GM12864 (cell line): ENCODE data around the gene AIFM3.

ENCODE experiments used
- DNase-seq: peaks from one replicate; pipeline ENCODE4 v3.0.0-alpha.2; 2011; ENCODE audit warnings: low read depth
- H3K4me3 ChIP-seq: 2 replicates; pipeline ENCODE4 v1.5.1; 2011; ENCODE audit warnings: mild to moderate bottlenecking, low read depth, low read length, control low read depth
- TF ChIP-seq, protein P1 (sequence below): IDR thresholded peaks from 2 replicates; pipeline ENCODE4 v1.5.1; 2011; ENCODE audit warnings: low read depth, mild to moderate bottlenecking, moderate library complexity, low read length, control low read depth, inconsistent platforms; ENCODE audit errors: missing control alignments

The AIFM3 gene

DNA sequence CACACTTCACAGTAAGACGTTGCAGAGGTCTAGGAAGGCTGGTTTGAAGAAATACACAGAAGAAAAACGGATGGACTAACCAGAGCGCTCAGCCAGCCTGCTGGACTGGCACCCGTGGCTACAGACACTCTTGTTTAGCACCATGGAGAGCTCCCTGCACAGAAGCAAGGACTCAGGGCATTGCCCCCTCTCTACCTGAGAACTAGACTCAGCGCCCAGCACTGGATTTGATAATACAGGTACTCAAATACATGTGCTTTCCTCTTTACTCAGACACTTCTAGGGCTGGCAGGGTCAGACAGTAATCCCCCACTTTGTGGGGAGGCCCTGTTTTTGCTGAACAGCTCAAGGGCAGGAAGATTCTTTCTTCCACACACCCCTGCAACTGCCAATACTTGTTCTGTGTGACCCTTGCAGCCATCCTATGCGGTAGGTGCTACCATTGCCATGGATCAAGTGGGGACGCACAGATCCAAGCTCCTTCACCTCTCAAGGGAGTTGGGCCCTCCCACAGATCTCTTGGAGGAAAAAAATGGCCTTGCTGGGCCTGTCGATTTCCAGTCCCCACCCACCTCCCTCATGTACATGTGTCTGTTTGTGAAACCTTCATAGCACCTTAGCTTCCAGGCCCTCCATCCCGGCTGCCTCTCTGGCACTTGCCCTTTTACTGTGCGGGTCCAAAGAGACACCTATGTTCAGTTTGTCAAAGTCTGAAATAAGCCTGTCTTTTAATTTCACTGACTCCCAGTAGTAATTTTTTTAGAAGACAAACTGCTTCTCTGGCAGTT, 42.8 kb downstream of the AIFM3 start:
- no peak overlapping the region for H3K4me3 ChIP-seq
- DNase-seq: no peak
- TF ChIP-seq, protein P1, sequence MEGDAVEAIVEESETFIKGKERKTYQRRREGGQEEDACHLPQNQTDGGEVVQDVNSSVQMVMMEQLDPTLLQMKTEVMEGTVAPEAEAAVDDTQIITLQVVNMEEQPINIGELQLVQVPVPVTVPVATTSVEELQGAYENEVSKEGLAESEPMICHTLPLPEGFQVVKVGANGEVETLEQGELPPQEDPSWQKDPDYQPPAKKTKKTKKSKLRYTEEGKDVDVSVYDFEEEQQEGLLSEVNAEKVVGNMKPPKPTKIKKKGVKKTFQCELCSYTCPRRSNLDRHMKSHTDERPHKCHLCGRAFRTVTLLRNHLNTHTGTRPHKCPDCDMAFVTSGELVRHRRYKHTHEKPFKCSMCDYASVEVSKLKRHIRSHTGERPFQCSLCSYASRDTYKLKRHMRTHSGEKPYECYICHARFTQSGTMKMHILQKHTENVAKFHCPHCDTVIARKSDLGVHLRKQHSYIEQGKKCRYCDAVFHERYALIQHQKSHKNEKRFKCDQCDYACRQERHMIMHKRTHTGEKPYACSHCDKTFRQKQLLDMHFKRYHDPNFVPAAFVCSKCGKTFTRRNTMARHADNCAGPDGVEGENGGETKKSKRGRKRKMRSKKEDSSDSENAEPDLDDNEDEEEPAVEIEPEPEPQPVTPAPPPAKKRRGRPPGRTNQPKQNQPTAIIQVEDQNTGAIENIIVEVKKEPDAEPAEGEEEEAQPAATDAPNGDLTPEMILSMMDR: no peak

DNA sequence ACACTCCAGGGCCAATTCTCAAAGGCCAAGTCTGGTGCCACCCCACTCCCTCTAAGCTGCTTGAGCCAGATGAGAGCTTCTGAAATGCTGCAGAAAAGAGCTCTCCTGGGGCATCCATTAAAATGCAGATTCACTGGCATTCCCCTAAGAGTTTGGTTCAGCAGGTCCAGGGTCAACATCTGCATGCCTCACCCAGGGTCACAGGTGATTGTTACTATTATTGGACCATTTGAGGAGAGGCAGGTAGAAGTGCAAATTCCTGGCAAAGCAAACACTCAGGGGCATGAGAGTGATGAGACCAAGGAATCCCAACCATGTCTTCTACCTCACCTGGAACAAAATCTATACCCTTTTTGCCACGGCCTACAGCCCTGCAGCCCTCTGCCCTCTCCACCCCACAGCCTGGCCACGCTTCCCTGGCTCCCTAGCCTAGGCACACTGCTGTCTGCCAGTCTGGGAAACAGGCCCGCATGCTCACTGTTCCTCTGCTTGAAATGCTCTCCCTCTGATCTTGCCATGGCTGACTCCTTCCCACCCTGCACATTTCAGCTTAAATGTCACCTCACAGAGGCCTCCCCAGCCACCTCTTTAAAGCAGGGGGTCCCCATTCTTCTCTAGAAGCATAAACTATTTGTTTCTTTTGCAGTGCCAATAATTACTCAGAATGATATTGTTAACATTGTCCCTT, 43.5 kb downstream of the AIFM3 start:
- TF ChIP-seq, protein P1: no peak
- DNase-seq: no peak
- no peak overlapping the region for H3K4me3 ChIP-seq

DNA sequence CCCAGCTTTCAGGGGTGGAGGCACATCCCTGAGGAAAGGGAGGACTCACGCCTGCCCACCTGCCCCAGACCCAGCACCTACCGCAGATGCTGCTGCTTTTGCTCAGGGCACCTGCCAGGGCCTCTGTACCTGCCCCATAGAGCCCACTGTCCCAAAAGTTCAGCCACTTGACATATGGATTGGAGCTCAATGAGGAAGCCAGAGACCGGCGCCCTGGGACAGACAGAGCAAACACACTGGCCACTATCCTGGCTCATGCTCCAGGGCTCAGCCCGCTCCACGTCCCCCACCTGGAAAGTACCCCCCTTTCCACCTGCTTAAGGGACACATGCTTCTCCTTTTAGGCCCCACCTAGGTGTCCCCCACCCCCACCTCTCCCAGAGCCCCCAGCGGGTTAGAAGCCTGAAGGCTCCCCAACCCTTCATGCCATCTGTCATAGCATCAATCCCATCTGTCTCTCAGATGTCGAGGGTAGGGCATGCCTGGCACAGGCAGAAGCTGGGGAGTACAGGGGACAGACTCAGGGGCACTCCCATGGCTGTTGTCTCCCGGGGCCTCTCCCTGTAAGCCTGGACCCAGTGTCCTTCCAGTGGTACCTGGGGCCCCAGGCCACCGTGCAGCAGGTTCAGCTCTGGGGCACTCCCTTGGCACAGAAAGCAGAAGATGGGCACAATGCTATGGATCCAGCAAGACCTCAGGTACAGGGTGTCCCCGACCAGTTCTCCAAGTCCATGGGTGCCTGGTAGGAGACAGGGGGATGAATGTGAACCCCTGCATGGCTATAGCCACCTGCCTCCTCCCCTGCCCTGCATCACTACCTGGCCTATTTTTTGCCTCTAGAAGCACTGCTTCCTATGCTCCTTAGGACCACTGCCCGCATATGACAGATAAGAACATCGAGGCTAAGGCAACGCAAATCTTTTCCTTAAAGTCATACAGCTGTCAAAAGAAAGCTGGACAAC, 45.7 kb downstream of the AIFM3 start:
- no peak overlapping the region for H3K4me3 ChIP-seq
- DNase-seq: no peak
- TF ChIP-seq, protein P1: no peak

DNA sequence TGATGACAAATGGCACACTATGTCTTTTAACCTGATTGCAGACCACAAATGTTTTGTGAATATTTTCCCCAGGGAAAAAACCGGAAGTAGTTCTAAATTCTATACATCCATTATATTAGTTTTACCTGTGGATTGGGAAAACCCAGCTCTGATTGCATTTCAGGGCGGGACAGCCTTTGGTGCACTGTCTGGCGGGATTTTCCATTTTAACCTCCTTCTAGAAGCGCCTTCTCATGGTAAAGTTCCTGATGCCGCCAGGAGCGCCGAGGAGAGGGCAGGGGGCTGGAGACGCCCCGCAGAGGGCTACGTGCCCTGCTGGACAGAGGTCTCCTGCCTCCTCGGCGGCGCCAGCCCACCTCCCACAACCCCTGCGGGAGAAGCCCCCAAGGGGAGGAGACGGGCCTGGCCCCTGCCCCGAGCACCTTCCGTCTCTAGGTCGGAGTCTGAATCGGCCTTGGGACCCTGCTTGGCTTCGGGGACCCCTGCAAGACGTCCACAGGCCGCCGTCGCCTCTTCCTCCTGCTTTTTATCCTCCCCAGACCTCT, 46.7 kb downstream of the AIFM3 start:
- TF ChIP-seq, protein P1: no peak
- no peak for DNase-seq
- peak overlapping the region; percentile 25; the same call in 1 of the 2 replicates for H3K4me3 ChIP-seq

DNA sequence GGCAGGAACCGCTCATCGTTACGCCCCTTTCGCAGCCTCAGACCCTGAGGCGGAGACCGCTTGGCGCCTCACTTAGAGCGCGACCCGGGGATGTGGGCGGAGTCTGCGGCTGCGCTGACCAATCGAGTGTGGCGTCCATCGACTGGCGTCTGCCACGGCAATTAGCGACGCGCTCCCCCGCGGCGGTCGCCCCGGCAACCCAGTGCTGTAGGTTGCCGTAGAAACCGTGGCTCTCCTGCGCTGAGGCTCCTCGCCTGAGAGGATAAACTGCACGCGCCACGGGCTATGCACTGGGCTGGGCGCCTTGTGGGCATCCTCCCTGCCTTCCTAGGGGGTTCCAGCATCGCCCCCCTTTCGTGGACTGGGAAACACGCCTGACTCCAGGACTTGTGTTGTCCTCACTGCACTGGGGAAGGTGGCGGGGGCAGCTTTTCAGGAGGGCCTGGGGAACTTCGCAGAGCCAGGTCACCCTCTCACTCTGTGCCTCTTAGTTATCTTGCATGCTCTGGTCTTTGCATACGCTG, 47.2 kb downstream of the AIFM3 start:
- TF ChIP-seq, protein P1: no peak
- H3K4me3 ChIP-seq: peak overlapping the region; percentile 25; the same call in 1 of the 2 replicates
- peak; percentile 34 for DNase-seq
